Activated CD8-positive, alpha-beta T cell treated with anti-CD3 and anti-CD28 coated beads for 36 hours (primary cell): ENCODE measurements around the gene ALAS2. TPM values are rescaled to one million over a fixed set of nuclear protein-coding genes. Genes with fewer than 3 reads are reported as not detected.
A peak's percentile ranks its signal among the peaks of the same experiment; 100 is the strongest.

Experiments
- ATAC-seq: fragments of 200-7000 bp; cut with Tn5 transposase; one replicate; pipeline ENCODE4 v1.10.0; 2021; ENCODE audit warnings: mild to moderate bottlenecking, moderate library complexity
- CTCF ChIA-PET: fragments of 350-600 bp; sonication (Branson Sonifier 250); formaldehyde crosslinking; loops from one replicate; lab custom pipeline; 2021; ENCODE audit warnings: antibody characterized with exemption; lab: Charles Lee
- POLR2A ChIA-PET: fragments of 350-600 bp; sonication (Branson Sonifier 250); formaldehyde crosslinking; loops from one replicate; lab custom pipeline; 2021; ENCODE audit warnings: antibody characterized with exemption; lab: Charles Lee
- DNase-seq: peaks from one replicate; pipeline ENCODE4 v3.0.0-alpha.2; 2020
- H3K27ac Mint-ChIP-seq: one replicate; pipeline ENCODE4 v1.8.0; 2021; ENCODE audit warnings: mild to moderate bottlenecking, mixed read lengths
- H3K27me3 Mint-ChIP-seq: one replicate; pipeline ENCODE4 v1.8.0; 2021; ENCODE audit warnings: mixed read lengths
- H3K36me3 Mint-ChIP-seq: one replicate; pipeline ENCODE4 v1.8.0; 2021; ENCODE audit warnings: low read depth, mixed read lengths
- H3K4me1 Mint-ChIP-seq: one replicate; pipeline ENCODE4 v1.8.0; 2021; ENCODE audit warnings: low read depth, mixed read lengths
- H3K4me3 Mint-ChIP-seq: one replicate; pipeline ENCODE4 v1.8.0; 2021; ENCODE audit warnings: mild to moderate bottlenecking, moderate library complexity, mixed read lengths
- H3K9me3 Mint-ChIP-seq: one replicate; pipeline ENCODE4 v1.8.0; 2021; ENCODE audit warnings: mixed read lengths
- intact Hi-C: fragments of 100-400 bp; cut with micrococcal nuclease; formaldehyde crosslinking; loops from one replicate; pipeline ENCODE4 v1.10.0; 2022
- total RNA-seq, 2 experiments: library from RNA; stranded (reverse); gene quantifications; one replicate each; pipeline ENCODE4 v1.2.3, GENCODE V29; 2021
- TF ChIP-seq, protein P1 (sequence below): fragments of 200-600 bp; IDR thresholded peaks from one replicate; pipeline ENCODE4 v1.8.0; 2022; ENCODE audit warnings: antibody characterized with exemption, mild to moderate bottlenecking

Gene ALAS2
- total RNA-seq, 2 experiments from 2014 or later, result not detected

DNA sequence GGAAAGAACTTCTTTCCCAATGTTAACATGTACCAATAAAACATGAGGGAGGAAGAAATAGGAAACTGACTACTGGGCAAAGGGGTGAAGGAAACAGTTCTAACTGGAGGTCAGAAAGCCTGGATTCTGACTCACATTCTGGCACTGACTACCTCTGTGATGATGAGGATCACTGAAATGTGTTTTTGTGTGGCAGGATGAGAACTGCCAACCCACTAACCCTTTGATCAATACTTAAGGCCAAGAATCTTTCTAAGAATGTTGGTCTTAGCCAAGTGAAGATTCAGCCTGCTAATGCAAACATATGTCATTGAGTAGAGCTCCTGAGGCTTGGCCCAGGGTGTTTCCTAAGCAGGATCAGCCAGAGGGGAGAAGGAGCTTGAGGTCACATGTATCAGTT is 4.6 kb downstream of the ALAS2 start:
- ChIA-PET POLR2A (no interaction called here), CTCF (no interaction called here)
- no peaks in the 10 kb centered on the region for H3K27me3 Mint-ChIP-seq
- H3K4me3 Mint-ChIP-seq, result no peak overlapping the region
- intact Hi-C loops, result no loop called here
- H3K4me1 Mint-ChIP-seq, result peaks cover 4% of the 10 kb centered on the region
- ATAC-seq (no peak), DNase-seq (no peak)
- H3K27ac Mint-ChIP-seq, result no peak overlapping the region
- H3K36me3 Mint-ChIP-seq, result peaks cover 2% of the 10 kb centered on the region
- no peaks in the 10 kb centered on the region for H3K9me3 Mint-ChIP-seq
- TF ChIP-seq, protein P1, sequence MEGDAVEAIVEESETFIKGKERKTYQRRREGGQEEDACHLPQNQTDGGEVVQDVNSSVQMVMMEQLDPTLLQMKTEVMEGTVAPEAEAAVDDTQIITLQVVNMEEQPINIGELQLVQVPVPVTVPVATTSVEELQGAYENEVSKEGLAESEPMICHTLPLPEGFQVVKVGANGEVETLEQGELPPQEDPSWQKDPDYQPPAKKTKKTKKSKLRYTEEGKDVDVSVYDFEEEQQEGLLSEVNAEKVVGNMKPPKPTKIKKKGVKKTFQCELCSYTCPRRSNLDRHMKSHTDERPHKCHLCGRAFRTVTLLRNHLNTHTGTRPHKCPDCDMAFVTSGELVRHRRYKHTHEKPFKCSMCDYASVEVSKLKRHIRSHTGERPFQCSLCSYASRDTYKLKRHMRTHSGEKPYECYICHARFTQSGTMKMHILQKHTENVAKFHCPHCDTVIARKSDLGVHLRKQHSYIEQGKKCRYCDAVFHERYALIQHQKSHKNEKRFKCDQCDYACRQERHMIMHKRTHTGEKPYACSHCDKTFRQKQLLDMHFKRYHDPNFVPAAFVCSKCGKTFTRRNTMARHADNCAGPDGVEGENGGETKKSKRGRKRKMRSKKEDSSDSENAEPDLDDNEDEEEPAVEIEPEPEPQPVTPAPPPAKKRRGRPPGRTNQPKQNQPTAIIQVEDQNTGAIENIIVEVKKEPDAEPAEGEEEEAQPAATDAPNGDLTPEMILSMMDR, result no peak

DNA sequence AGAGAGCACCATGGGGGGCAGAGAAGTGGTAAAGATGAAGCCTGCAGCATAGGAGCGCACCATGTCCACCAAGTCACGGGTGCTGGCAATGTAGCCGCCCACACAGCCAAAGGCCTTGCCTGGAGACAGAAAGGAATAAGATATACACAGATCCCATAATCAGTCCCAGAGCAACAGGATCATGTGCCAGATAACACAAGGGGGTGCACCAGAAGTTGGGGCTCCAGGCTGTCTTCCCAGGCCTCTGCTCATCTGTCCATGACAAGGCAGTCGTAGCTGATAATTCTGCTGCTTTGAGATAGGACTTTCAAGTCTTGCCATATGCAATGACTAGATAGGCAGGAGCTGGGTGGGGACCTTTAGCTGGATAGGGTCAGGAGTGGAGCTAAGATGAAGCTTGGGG is 15.9 kb downstream of the ALAS2 start:
- Mint-ChIP-seq H3K36me3 (no peaks in the 10 kb centered on the region), H3K27me3 (no peaks in the 10 kb centered on the region), H3K4me1 (no peaks in the 10 kb centered on the region), H3K27ac (no peak overlapping the region), H3K4me3 (no peak overlapping the region), H3K9me3 (no peaks in the 10 kb centered on the region)
- intact Hi-C loops, result no loop called here
- ChIA-PET POLR2A (no interaction called here), CTCF (no interaction called here)
- ATAC-seq, result no peak
- TF ChIP-seq, protein P1, result no peak
- no peak for DNase-seq

DNA sequence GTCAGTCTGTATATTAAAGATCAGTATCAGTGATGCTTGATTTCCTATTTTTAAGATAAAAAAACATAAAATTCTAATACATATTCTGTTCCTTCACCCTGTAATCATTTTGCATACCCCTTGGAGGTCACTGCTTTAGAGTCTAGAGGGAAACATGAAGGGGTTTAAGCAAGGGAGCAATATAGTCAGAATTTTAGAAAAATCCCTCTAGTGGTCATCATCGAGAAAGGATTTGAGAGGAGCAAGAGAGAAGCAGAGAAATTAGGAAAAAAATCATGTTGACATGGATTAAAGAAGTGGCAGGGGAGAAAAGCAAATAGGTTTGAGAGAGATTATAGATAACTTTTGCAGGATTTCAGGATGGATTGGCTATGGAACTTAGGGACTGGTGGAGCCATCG is 19.5 kb downstream of the ALAS2 start:
- Mint-ChIP-seq H3K4me3 (no peak overlapping the region), H3K9me3 (no peaks in the 10 kb centered on the region), H3K27ac (no peak overlapping the region), H3K27me3 (no peaks in the 10 kb centered on the region), H3K4me1 (peaks cover 19% of the 10 kb centered on the region), H3K36me3 (peaks cover 4% of the 10 kb centered on the region)
- DNase-seq (no peak), ATAC-seq (no peak)
- ChIA-PET POLR2A (no interaction called here), CTCF (interaction anchor here (1.6 to 3.4 kb wide), 2 partner anchors 10 to 11 kb away, joined by 3 to 12 read pairs; partner anchors contain the start of gene APEX2)
- TF ChIP-seq, protein P1, result no peak
- intact Hi-C loops, result no loop called here

DNA sequence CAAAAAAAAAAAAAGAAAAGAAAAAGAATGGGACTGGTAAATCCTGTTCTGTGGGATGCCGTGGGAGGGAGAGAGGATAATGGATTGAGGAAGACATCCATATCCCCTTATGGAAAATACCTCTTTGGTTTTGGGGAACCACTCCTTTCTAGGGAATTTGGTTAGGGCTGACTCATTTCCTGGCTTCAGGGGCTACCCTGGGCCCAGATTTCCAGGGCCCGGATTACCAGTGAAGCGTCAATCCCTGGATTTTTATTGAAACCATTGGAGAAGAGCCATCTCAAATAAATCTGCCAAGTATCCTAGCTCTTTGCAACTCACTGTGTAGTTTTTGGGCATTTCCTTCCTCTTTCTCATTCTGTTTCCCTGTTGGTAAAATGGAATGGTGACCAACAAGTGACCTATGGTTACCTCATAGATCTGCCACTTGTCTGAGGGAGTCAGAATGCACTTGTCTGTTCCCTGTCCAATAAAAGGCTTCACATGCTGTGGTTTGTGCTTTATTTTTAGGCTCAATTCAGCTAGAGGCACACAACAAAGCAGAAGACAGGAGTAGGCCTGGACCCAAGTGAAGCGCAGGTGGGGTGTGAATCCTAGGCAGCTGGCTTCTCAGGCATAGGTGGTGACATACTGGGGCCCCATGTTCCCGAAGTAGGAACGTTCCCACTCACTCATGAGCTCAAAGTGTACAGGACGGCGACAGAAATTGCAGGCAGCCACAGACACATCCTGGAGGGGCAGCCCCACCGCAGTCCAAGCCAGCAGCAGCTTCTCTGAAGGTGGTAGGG is 22.0 kb downstream of the ALAS2 start:
- no peak overlapping the region for H3K4me3 Mint-ChIP-seq
- intact Hi-C loops, result no loop called here
- ChIA-PET CTCF (interaction anchor here (1.1 kb wide), 1 partner anchor 117 kb away, joined by 5 read pairs; no protein-coding TSS in a partner anchor), POLR2A (interaction anchor here (1.3 kb wide), 1 partner anchor 9 kb away, joined by 5 read pairs; the partner anchor contains the start of gene APEX2)
- DNase-seq (peak; percentile 28), ATAC-seq (peak; percentile 68)
- H3K4me1 Mint-ChIP-seq, result peaks cover 23% of the 10 kb centered on the region
- H3K9me3 Mint-ChIP-seq, result no peaks in the 10 kb centered on the region
- H3K27me3 Mint-ChIP-seq, result no peaks in the 10 kb centered on the region
- TF ChIP-seq, protein P1, result no peak
- peaks cover 25% of the 10 kb centered on the region for H3K36me3 Mint-ChIP-seq
- H3K27ac Mint-ChIP-seq, result no peak overlapping the region

DNA sequence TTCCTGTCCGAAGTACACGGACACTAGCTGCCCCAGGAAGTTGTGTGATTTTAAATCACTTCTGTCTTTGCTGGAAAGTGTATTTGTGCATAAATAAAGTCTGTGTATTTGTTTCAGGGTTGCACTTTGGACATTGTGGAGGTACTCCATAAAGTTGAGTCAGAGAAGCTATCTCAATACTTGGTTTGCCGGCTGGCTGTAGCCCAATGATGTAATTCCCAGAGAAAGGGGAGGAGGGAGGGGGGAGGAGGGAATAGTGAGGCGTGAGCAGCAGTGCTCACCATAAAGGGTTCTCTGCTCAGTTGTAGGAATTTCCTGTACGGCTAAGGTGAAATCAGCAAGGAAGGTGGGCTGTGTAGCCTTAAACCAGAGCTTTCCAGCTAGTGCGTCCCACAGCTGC is 23.1 kb downstream of the ALAS2 start:
- DNase-seq (no peak), ATAC-seq (no peak)
- Mint-ChIP-seq H3K4me1 (peaks cover 27% of the 10 kb centered on the region), H3K27ac (no peak overlapping the region), H3K36me3 (peaks cover 33% of the 10 kb centered on the region), H3K4me3 (no peak overlapping the region), H3K9me3 (no peaks in the 10 kb centered on the region), H3K27me3 (no peaks in the 10 kb centered on the region)
- TF ChIP-seq, protein P1, result no peak
- intact Hi-C loops, result no loop called here
- CTCF ChIA-PET, result no interaction called here
- POLR2A ChIA-PET, result no interaction called here
